Central memory CD4-positive, alpha-beta T cell (primary cell): ENCODE measurements around the gene ATP5PF.
"Not testable (repeated sequence)": the region's sequence is repeated elsewhere in the genome, so short reads cannot be mapped to it uniquely, and the experiment has no call there.

Source experiments
- DNase-seq: peaks from one replicate; pipeline ENCODE4 v3.0.0; 2022
- total RNA-seq, 3 experiments: gene quantifications; one replicate each; lab custom pipeline; 2026; lab: John Stamatoyannopoulos, UW

The ATP5PF gene
- total RNA-seq, result 6.8 to 48.5 (median 17.6) reads per million in 3 experiments

GRCh38 chr21:25734904-25735645 lies at the start of gene ATP5PF, which contains the start of gene GABPA:
Gene ATP5PF (minus strand): TSS chr21:25734904. CDS start chr21:25729794, 5,110 bp downstream.
Gene GABPA (plus strand): TSS chr21:25734972. CDS start chr21:25741599, 6,627 bp downstream.
- peak; percentile 98 for DNase-seq

DNA sequence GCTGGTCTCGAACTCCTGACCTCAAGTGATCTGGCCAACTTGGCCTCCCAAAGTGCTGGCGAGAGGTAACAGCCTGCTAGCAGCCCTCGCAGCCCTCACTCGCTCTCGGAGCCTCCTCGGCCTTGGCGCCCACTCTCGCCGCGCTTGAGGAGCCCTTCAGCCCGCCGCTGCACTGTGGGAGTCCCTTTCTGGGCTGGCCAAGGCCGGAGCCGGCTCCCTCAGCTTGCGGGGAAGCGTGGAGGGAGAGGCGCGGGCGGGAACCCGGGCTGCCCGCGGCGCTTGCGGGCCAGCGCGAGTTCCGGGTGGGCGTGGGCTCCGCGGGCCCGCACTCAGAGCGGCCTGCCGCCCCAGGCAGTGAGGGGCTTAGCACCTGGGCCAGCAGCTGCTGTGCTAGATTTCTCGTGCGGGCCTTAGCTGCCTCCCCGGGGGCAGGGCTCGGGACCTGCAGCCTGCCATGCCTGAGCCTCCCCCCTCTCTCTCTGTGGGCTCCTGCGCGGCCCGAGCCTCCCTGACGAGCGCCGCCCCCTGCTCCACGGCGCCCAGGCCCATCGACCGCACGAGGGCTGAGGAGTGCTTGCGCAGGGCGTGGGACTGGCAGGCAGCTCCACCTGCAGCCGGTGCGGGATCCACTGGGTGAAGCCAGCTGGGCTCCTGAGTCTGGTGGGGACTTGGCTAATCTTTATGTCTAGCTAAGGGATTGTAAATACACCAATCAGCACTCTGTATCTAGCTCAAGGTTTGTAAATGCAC lies 43.6 kb upstream of the ATP5PF start:
- DNase-seq, result not testable (repeated sequence)

DNA sequence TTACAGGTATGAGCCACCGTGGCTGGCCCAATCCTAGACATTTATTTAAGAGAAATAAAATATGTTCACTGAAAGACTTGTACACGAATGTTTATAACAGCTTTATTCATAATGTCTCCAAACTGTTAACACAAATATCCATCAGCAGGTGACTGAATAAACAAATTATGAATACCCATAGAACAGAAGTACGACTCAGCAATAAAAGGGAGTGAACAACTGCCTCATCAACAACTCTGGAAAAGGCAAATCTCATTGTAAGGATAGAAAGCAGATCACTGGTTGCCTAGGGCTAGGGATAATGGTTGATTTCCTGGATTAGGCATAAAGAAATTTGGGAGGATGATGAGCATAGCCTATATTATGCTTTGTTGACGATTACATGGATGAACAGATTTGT lies 41.7 kb upstream of the ATP5PF start:
- no peak for DNase-seq

GRCh38 chr21:25772686-25773085 lies 38.0 kb upstream of the ATP5PF start:
- no peak for DNase-seq

DNA sequence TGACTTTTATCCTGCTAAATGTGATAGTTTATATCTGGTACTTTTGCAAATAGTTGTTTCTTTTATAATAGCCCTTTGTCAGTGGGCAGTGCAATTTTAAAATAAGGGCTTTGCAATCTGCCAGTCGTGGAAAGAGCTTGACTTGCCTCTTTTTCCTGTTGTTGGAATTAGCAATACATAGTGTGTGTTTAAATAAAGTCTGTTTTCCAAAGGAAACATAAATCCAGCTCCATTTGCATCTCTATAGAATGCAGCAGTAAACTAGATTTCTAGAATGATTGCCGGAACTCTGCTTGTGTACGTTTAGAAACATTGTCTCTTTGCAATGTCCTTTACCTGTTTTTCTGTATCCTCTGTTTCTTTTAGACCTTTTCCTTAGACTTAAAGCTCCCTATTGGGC lies 33.2 kb upstream of the ATP5PF start:
- no peak for DNase-seq

- DNase-seq, result no peak
These were observed 29.4 kb upstream of the ATP5PF start for GRCh38 chr21:25764065-25764464.

GRCh38 chr21:25760677-25761076 lies 26.0 kb upstream of the ATP5PF start:
- DNase-seq, result no peak

DNA sequence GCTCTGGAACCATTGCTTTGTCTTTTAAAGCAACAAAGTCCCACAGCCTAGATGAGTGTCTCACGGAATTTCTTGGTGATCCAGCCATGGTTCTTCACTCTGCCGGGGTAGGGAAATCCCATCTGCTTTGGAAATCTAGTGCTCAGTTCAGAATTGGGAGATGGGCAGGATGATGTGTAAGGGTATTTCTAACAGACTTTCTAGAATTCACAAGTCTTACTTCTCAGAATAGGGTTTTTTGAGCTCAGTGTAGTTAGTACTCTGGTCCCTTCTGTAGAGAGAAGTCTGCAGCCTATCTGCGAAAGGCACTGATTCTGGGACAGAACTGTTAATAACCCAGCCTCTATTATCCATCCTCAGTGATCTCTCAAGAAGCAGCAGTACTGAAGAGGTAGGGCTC lies 25.4 kb upstream of the ATP5PF start:
- DNase-seq, result no peak

DNA sequence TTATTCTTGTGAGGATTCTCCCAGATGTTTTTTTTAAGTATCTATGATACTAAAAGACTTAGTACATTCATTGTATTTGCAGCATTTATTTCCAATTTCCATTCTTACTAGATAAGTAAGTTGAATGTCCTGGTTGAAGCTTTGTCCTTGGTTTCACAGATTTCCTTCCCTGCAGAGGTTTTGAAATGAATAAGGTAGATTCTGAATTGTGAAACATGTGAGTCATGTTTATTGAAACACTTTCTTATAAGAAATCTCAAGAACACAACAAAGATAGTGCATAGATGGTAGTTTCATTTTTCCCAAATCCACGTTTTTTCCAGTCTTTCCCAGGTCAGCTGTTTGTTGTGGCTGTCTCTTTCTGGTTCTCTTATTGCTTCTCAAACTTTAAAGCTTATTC lies 24.9 kb upstream of the ATP5PF start:
- DNase-seq, result no peak

DNA sequence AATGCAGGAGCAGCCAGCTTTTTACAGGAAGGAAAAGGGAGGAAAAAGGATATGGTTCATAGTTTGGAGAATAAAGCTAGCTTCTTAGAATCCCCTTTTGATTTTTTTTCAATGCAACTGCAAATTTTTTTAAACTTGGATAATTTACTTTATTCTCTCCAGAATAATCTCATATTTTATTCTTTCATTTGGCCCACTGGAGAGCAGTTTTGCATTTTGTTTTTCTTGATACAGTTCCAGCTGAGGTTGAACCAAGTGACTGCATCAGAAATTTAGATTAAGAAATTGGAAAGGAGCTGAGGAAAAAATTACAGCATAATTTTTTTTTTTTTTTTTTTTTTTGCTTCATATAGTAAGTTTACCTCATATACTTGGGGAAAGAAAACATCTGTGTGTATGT lies 22.8 kb upstream of the ATP5PF start:
- DNase-seq, result no peak

GRCh38 chr21:25756190-25756932 lies 21.7 kb upstream of the ATP5PF start:
- DNase-seq, result no peak

GRCh38 chr21:25752416-25752815 lies 17.7 kb upstream of the ATP5PF start:
- DNase-seq, result no peak

- DNase-seq, result no peak
These were observed 15.4 kb upstream of the ATP5PF start for GRCh38 chr21:25750085-25750484.

- DNase-seq, result no peak
These were observed 10.2 kb upstream of the ATP5PF start for GRCh38 chr21:25744854-25745253.

DNA sequence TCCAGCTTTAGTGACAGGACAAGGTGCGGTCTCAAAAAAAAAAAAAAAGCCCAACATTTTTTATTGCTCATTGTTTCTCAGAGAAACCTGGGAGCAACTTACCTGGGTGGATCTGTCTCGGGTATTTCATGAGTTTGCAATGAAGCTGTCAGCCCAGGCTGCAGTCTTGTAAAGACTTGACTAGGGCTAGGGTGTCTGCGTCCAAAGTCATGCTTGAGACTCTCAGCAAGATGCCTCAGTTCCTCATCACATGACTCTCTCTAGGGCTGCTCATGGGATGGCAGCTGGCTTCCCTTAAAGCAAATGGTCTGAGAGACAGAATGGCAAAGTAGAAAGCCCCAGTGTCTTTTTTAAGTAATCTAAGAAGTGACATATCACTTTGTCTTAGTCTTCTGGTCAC lies 8.2 kb upstream of the ATP5PF start:
- DNase-seq, result no peak

DNA sequence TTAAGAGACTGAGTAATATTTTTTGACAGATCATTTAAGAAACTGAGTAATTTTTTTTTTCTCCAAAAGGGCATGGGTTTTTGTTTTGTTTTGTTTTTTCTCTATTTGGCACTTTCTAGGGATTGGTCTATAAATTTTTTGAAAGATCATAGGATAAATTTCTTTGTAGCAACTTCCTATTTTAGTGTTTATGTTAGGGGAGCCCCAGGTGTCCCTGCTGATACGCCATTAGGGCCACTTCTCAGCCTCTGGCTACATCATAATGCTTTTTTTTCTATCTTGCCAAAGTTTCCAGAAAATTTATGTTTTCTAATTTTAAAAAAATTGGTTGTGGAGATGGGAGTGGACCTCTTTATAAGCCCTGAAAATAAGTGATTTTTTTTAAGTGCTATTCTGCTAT lies 2.7 kb upstream of the ATP5PF start:
- DNase-seq, result no peak

GRCh38 chr21:25735646-25736597 lies 1.2 kb upstream of the ATP5PF start:
- no peak for DNase-seq

GRCh38 chr21:25734654-25734903 lies 125 bp downstream of the ATP5PF start:
- no peak for DNase-seq

GRCh38 chr21:25733859-25734653 lies 648 bp downstream of the ATP5PF start:
- peak; percentile 10 for DNase-seq

DNA sequence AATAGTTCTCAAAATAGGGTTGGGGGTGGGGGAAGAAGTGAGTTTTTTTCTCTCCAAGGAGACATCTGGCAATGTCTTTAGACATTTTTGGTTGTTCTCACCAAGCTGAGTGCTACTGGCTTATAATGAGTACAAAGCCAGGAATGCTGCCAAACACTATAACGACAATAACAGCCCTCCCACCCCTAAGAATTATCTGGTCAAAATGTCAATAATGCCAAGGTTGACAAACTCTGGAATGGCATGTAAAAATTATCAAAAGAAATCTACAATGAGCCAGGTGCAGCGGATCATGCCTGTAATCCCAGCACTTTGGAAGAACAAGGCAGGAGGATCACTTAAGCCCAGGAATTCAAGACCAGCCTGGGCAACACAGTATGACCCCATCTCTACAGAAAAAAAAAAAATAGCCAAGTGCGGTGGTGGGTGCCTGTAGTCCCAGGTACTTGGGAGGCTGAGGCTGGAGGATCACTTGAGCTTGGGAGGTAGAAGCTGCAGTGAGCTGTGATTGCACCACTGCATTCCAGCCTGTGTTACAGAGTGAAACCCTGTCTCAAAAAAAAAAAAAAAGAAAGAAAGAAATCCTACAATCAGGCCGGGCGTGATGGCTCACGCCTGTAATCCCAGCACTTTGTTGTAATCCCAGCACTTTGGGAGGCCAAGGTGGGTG lies 2.5 kb downstream of the ATP5PF start:
- no peak for DNase-seq

- no peak for DNase-seq
These were observed 12.1 kb downstream of the ATP5PF start for GRCh38 chr21:25722631-25723030.
